Measurements from ENCODE around the gene MARCHF3. TPM values are rescaled to one million over a fixed set of nuclear protein-coding genes. Genes with fewer than 3 reads are reported as not detected.

Gene MARCHF3
- polyA plus RNA-seq, 2 of the 4 experiments (the other 2 are of a cell fraction) = 0.39 to 0.68 TPM

DNA sequence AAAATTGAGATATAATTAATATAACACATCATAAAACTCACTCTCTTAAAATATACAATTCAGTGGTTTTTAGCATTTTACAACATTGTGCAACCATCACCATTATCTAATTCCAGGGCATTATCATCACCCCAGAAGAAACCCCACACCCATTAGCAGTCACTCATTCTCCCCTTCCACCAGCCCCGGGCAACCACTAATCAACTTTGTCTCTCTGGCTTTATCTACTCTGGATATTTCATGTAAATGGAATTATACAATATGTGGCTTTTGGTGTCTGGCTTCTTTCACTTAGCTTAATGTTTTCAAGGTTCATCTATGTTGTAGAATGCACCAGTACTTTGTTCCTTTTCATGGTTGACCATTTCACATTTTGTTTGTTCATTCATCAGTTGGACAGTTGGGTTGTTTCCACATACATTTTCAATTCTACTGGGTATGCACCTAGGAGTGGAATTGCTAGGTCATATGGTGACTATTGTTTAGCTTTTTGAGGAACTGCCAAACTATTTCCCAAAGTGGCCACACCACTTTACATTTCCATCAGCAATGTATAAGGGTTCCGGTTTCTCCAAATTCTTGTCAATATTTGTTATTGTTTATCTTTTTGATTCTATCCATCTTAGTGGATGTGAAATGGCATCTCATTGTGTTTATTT, 62.4 kb downstream of the MARCHF3 start:
- CTCF ChIA-PET = interaction anchor here (1.0 to 1.4 kb wide), 2 partner anchors 10 to 35 kb away, joined by 3 to 4 read pairs; no protein-coding TSS in a partner anchor

DNA sequence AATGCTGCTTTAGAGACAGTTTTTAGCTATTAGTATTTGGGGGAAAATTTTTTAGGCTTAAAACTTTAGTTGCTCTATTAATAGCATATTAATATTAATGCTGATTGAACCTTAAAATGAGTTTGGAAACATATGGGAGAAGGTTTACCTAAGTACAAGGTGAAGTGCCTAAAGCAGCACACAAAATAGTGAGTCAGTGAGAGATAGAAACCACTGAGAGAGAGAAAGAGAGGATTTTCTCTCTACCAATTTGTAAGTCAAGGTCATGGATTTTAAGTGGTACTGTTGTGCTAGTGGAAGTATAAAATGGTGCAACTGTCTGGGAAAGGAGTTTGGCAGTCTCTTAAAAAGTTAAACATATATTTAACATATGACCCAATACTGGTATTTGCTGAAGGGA, 64.9 kb downstream of the MARCHF3 start:
- Histone ChIP-seq H3K4me1 (no peaks in the 10 kb centered on the region), H3K4me3 (no peak overlapping the region), H3K27ac (no peak overlapping the region), H3K4me2 (no peak overlapping the region), H3K9me3 (no peaks in the 10 kb centered on the region)
- TF ChIP-seq JUN (IDR thresholded peaks at IDR 0.05) (no peak), FOSL2 (IDR thresholded peaks at IDR 0.05) (no peak), FOSL2 (CRISPR knock-in tag; IDR thresholded peaks at IDR 0.05) (no peak), MAFK (IDR thresholded peaks at IDR 0.05; ENCODE audit: partially characterized antibody) (no peak), KDM5A (IDR thresholded peaks at IDR 0.05) (no peak), FOSB (CRISPR knock-in tag; IDR thresholded peaks at IDR 0.05) (no peak)
- no peak for DNase-seq (ENCODE audit: low read depth in 1 of 2, low spot score in 1 of 2)
- ChIA-PET CTCF (no interaction called here), POLR2A (no interaction called here)
- ATAC-seq = no peak
- FAIRE-seq = no peak

More for the DNA sequence above, 62.4 kb downstream of the MARCHF3 start:
- DNase-seq (ENCODE audit: low read depth in 1 of 2, low spot score in 1 of 2) = no peak
- no peak overlapping the region for H3K4me3 ChIP-seq
- ATAC-seq = no peak
- H3K27ac ChIP-seq = no peak overlapping the region
- no peaks in the 10 kb centered on the region for H3K9me3 ChIP-seq
- WGBS (ENCODE audit: missing lambda C conversion rate) = 83% methylated on average over 2 of the region's 2 CpGs
- H3K4me2 ChIP-seq = no peak overlapping the region
- no peak for TF ChIP-seq CEBPB (IDR thresholded peaks at IDR 0.05)
- TF ChIP-seq, protein P1, sequence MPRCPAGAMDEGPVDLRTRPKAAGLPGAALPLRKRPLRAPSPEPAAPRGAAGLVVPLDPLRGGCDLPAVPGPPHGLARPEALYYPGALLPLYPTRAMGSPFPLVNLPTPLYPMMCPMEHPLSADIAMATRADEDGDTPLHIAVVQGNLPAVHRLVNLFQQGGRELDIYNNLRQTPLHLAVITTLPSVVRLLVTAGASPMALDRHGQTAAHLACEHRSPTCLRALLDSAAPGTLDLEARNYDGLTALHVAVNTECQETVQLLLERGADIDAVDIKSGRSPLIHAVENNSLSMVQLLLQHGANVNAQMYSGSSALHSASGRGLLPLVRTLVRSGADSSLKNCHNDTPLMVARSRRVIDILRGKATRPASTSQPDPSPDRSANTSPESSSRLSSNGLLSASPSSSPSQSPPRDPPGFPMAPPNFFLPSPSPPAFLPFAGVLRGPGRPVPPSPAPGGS (IDR thresholded peaks at IDR 0.05) = no peak
- TF ChIP-seq CBX2 (IDR thresholded peaks at IDR 0.05; ENCODE audit: borderline replicate concordance, low read depth) = no peak
- TF ChIP-seq HOXA7 (CRISPR knock-in tag; IDR thresholded peaks at IDR 0.05) = no peak
- no peak for TF ChIP-seq PHF8 (IDR thresholded peaks at IDR 0.05; ENCODE audit: borderline replicate concordance, low read depth)
- TF ChIP-seq EP300 (IDR thresholded peaks at IDR 0.05) = no peak
- TF ChIP-seq JUN (IDR thresholded peaks at IDR 0.05) = no peak
- TF ChIP-seq FOSL2 (IDR thresholded peaks at IDR 0.05) = no peak
- no peak for TF ChIP-seq FOSL2 (CRISPR knock-in tag; IDR thresholded peaks at IDR 0.05)
- TF ChIP-seq GATA3 (IDR thresholded peaks at IDR 0.05; ENCODE audit: borderline replicate concordance) = no peak
- POLR2A ChIA-PET = no interaction called here
- no peak for FAIRE-seq
- H3K4me1 ChIP-seq = no peaks in the 10 kb centered on the region

DNA sequence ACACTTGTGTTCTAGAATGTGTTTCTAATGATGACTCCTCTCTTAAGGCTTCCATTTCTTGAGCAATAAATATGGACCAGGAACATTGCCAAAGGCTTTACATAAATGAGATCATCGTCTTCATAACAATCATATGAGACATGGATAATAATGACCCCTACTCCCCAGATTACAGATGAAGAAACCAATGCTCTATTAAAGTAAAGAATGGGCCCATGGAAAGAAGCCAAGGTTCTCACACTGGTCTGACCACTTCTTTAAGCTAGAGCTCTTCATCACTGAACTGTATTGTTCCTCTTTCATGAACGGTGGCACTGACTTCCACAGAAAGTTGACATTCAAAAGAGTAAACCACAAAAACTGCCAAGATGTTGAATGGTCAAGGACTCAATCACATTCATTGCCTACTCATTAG, 65.3 kb downstream of the MARCHF3 start:
- 15% methylated on average over 2 of the region's 2 CpGs for WGBS (ENCODE audit: missing lambda C conversion rate)
- H3K4me3 ChIP-seq = no peak overlapping the region
- no peaks in the 10 kb centered on the region for H3K4me1 ChIP-seq
- no peak overlapping the region for H3K4me2 ChIP-seq
- no peak for ATAC-seq
- CTCF ChIA-PET = no interaction called here
- FAIRE-seq = no peak
- POLR2A ChIA-PET = no interaction called here
- no peak overlapping the region for H3K27ac ChIP-seq
- H3K9me3 ChIP-seq = no peaks in the 10 kb centered on the region
- no peak for DNase-seq (ENCODE audit: low read depth in 1 of 2, low spot score in 1 of 2)
- no peak for TF ChIP-seq NPAS2 (CRISPR knock-in tag; IDR thresholded peaks at IDR 0.05; ENCODE audit: borderline replicate concordance)
- TF ChIP-seq RNF2 (IDR thresholded peaks at IDR 0.05; ENCODE audit: borderline replicate concordance, low read depth) = no peak
- TF ChIP-seq HDAC2 (IDR thresholded peaks at IDR 0.05) = no peak
- TF ChIP-seq, protein P2, sequence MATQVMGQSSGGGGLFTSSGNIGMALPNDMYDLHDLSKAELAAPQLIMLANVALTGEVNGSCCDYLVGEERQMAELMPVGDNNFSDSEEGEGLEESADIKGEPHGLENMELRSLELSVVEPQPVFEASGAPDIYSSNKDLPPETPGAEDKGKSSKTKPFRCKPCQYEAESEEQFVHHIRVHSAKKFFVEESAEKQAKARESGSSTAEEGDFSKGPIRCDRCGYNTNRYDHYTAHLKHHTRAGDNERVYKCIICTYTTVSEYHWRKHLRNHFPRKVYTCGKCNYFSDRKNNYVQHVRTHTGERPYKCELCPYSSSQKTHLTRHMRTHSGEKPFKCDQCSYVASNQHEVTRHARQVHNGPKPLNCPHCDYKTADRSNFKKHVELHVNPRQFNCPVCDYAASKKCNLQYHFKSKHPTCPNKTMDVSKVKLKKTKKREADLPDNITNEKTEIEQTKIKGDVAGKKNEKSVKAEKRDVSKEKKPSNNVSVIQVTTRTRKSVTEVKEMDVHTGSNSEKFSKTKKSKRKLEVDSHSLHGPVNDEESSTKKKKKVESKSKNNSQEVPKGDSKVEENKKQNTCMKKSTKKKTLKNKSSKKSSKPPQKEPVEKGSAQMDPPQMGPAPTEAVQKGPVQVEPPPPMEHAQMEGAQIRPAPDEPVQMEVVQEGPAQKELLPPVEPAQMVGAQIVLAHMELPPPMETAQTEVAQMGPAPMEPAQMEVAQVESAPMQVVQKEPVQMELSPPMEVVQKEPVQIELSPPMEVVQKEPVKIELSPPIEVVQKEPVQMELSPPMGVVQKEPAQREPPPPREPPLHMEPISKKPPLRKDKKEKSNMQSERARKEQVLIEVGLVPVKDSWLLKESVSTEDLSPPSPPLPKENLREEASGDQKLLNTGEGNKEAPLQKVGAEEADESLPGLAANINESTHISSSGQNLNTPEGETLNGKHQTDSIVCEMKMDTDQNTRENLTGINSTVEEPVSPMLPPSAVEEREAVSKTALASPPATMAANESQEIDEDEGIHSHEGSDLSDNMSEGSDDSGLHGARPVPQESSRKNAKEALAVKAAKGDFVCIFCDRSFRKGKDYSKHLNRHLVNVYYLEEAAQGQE (IDR thresholded peaks at IDR 0.05) = no peak
- TF ChIP-seq BHLHE40 (IDR thresholded peaks at IDR 0.05; ENCODE audit: low read depth, low read length) = no peak
- no peak for TF ChIP-seq ZNF302 (CRISPR knock-in tag; IDR thresholded peaks at IDR 0.05)
- no peak for TF ChIP-seq NR3C1 (IDR thresholded peaks at IDR 0.05)
- TF ChIP-seq, protein P3, sequence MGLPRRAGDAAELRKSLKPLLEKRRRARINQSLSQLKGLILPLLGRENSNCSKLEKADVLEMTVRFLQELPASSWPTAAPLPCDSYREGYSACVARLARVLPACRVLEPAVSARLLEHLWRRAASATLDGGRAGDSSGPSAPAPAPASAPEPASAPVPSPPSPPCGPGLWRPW (IDR thresholded peaks at IDR 0.05) = no peak
- TF ChIP-seq, protein P1 (IDR thresholded peaks at IDR 0.05) = no peak
- TF ChIP-seq HOXB5 (CRISPR knock-in tag; IDR thresholded peaks at IDR 0.05) = no peak
- TF ChIP-seq ZSCAN20 (CRISPR knock-in tag; IDR thresholded peaks at IDR 0.05) = no peak
- TF ChIP-seq KDM1A (IDR thresholded peaks at IDR 0.05; ENCODE audit: low read depth) = no peak
- TF ChIP-seq, protein P4, sequence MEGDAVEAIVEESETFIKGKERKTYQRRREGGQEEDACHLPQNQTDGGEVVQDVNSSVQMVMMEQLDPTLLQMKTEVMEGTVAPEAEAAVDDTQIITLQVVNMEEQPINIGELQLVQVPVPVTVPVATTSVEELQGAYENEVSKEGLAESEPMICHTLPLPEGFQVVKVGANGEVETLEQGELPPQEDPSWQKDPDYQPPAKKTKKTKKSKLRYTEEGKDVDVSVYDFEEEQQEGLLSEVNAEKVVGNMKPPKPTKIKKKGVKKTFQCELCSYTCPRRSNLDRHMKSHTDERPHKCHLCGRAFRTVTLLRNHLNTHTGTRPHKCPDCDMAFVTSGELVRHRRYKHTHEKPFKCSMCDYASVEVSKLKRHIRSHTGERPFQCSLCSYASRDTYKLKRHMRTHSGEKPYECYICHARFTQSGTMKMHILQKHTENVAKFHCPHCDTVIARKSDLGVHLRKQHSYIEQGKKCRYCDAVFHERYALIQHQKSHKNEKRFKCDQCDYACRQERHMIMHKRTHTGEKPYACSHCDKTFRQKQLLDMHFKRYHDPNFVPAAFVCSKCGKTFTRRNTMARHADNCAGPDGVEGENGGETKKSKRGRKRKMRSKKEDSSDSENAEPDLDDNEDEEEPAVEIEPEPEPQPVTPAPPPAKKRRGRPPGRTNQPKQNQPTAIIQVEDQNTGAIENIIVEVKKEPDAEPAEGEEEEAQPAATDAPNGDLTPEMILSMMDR (IDR thresholded peaks at IDR 0.05) = no peak
- no peak for TF ChIP-seq EHF (CRISPR knock-in tag; IDR thresholded peaks at IDR 0.05)

Data from A549 (cell line).